Lung (tissue), 12 donors: ENCODE data around the gene FAM120A. TPM values are rescaled to one million over a fixed set of nuclear protein-coding genes. Genes with fewer than 3 reads are reported as not detected.

Experiments
- ATAC-seq: fragments of 200-7000 bp; cut with Tn5 transposase; one replicate; pipeline ENCODE4 v1.9.1; 2020; ENCODE audit warnings: moderate number of reproducible peaks; ENCODE audit not compliant: insufficient read depth, low FRiP score
- DNase-seq, 3 donors: peaks; one replicate each; pipeline ENCODE4 v3.0.0-alpha.2; 2013 to 2017
- H3K27ac ChIP-seq, 2 donors: one replicate each; pipeline ENCODE4 v1.5.1; 2013; ENCODE audit warnings: mild to moderate bottlenecking in 2 of 2, moderate library complexity in 2 of 2, control low read depth in 1 of 2, inconsistent platforms in 1 of 2, low read depth in 1 of 2, low read length in 1 of 2
- H3K27me3 ChIP-seq, 3 donors: one replicate each; pipeline ENCODE4 v1.5.1; 2013; ENCODE audit warnings: low read length in 2 of 3; ENCODE audit not compliant: control insufficient read depth in 3 of 3, insufficient read depth in 3 of 3
- H3K36me3 ChIP-seq, 4 donors: one replicate each; pipeline ENCODE4 v1.5.1; 2013; ENCODE audit warnings: low read length in 4 of 4, mild to moderate bottlenecking in 1 of 4, moderate library complexity in 1 of 4; ENCODE audit not compliant: control insufficient read depth in 4 of 4, insufficient read depth in 4 of 4
- H3K4me1 ChIP-seq, 5 donors: one replicate each; pipeline ENCODE4 v1.5.1; 2013; ENCODE audit warnings: low read length in 5 of 5, mild to moderate bottlenecking in 2 of 5, moderate library complexity in 1 of 5; ENCODE audit not compliant: control insufficient read depth in 5 of 5, insufficient read depth in 5 of 5
- H3K4me3 ChIP-seq: one replicate; pipeline ENCODE4 v1.5.1; 2013; ENCODE audit warnings: mild to moderate bottlenecking, control low read depth, moderate library complexity
- H3K9ac ChIP-seq, 2 donors: one replicate each; pipeline ENCODE4 v1.5.1; 2013; ENCODE audit warnings: low read length in 2 of 2, control low read depth in 1 of 2; ENCODE audit not compliant: insufficient read depth in 1 of 2
- H3K9me3 ChIP-seq, 4 donors: one replicate each; pipeline ENCODE4 v1.5.1; 2013; ENCODE audit warnings: low read length in 3 of 4, mild to moderate bottlenecking in 1 of 4, moderate library complexity in 1 of 4; ENCODE audit not compliant: control insufficient read depth in 4 of 4, insufficient read depth in 3 of 4
- WGBS, 2 donors: extraction: QIAGEN DNeasy Blood & Tissue Kit; methylation state at CpG; one replicate each; pipeline ENCODE4 v1.1.7; 2013; 5-methylcytosine and 5-hydroxymethylcytosine counted together
- polyA plus RNA-seq, 2 donors: library from polyadenylated mRNA; stranded (reverse); fragments of 200-250 nt; gene quantifications; one replicate each; pipeline ENCODE4 v1.2.1, GENCODE V29; 2013
- total RNA-seq, 2 donors: library from RNA; depleted of rRNA in 1 of 2; stranded (reverse); fragments of >200 nt in 1 of 2; gene quantifications; one replicate each; pipeline ENCODE4 v1.2.1, GENCODE V29; 2014 to 2021
- TF ChIP-seq, protein P1 (sequence below): IDR thresholded peaks from 2 replicates; pipeline ENCODE4 v1.5.1; 2012; ENCODE audit warnings: mild to moderate bottlenecking; ENCODE audit errors: control extremely low read depth, extremely low read depth
- donor health status: control.
- donor health status: control.
- donor health status: Bipolar disorder and iron deficiency.
- donor health status: healthy.
- donor health status: DM: yes; HTN: yes; CAD: no.

FAM120A gene
- total and polyA plus RNA-seq, 4 donors: 44.9 to 134 (median 91.2) TPM

DNA sequence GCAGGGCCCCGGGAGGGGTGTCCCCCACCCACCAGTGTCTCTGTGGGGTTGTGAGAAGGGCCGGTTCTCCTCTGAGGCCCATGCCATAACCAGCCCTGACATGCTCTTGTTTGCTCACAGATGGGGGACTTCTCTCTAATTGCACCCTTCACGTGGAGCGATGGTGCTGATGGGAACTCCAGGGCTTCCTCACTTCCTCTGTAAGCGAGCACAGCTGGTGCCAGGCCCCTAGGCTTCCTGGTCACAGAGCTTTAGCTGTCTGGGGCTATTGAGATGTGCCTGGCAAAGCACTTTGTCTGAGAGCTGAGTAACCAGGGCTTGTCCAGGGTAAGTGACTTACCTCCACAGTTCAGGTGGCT is 161.3 kb downstream of the FAM120A start:
- Histone ChIP-seq H3K36me3 (no peaks in the 10 kb centered on the region), H3K4me3 (no peak overlapping the region), H3K9ac (no peak overlapping the region), H3K4me1 (peaks cover 0 to 14% (median 5%) of the 10 kb centered on the region in 5 donors), H3K27ac (no peak overlapping the region), H3K27me3 (no peaks in the 10 kb centered on the region), H3K9me3 (peaks cover 0 to 8% (median 2%) of the 10 kb centered on the region in 4 donors)
- 47 to 48% methylated on average over 5 of the region's 5 CpGs for WGBS, 2 donors
- TF ChIP-seq, protein P1, sequence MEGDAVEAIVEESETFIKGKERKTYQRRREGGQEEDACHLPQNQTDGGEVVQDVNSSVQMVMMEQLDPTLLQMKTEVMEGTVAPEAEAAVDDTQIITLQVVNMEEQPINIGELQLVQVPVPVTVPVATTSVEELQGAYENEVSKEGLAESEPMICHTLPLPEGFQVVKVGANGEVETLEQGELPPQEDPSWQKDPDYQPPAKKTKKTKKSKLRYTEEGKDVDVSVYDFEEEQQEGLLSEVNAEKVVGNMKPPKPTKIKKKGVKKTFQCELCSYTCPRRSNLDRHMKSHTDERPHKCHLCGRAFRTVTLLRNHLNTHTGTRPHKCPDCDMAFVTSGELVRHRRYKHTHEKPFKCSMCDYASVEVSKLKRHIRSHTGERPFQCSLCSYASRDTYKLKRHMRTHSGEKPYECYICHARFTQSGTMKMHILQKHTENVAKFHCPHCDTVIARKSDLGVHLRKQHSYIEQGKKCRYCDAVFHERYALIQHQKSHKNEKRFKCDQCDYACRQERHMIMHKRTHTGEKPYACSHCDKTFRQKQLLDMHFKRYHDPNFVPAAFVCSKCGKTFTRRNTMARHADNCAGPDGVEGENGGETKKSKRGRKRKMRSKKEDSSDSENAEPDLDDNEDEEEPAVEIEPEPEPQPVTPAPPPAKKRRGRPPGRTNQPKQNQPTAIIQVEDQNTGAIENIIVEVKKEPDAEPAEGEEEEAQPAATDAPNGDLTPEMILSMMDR: no peak
- DNase-seq (no peak), ATAC-seq (no peak)

DNA sequence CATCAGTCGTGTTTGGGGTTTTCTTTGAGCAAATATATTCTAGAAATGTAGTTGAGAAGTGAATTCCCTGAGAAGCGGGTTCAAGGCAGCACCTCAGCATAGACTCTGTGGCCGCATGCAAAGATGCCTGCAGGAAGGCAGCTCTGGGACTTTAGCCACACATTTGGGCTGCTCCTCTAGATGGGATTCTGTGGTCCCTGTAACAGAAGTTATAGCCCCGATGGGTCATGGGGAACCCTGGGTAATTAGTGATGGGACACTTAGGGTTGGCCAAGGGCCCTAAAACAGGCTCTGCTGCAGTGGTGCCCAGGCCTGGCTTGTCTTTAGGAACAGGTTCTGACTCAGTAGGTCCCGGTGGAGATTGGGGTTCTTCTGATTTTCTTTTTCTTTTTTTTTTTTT is 161.7 kb downstream of the FAM120A start:
- Histone ChIP-seq H3K27ac (no peak overlapping the region), H3K4me3 (no peak overlapping the region), H3K4me1 (peaks cover 0 to 16% (median 5%) of the 10 kb centered on the region in 5 donors), H3K9ac (no peak overlapping the region), H3K9me3 (peaks cover 0 to 7% (median 2%) of the 10 kb centered on the region in 4 donors), H3K27me3 (no peaks in the 10 kb centered on the region), H3K36me3 (no peaks in the 10 kb centered on the region)
- TF ChIP-seq, protein P1: no peak
- DNase-seq (no peak), ATAC-seq (no peak)
- 92 to 94% methylated on average over 5 of the region's 5 CpGs for WGBS, 2 donors

DNA sequence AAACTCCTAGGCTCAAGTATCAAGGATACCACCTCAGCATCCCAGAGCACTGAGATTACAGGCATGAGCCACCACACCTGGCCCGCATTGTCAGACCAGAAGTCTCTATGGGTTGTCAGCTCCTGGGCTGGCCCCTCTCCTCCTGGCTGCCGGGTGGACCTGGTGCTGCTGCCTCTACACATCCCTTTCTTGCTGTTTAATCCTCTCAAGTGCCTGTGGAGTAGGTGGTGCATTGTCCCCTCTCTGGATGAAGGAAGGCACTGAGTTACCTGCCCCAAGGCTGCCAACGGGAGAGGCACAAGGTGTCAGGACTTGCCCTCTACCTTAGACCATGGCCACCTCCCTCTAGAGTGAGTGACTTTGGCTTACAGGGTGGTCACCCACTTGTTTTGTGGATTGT is 162.3 kb downstream of the FAM120A start:
- H3K27me3 ChIP-seq: no peaks in the 10 kb centered on the region
- no peaks in the 10 kb centered on the region for H3K36me3 ChIP-seq
- peaks cover 0 to 7% (median 2%) of the 10 kb centered on the region in 4 donors for H3K9me3 ChIP-seq
- ATAC-seq: no peak
- peaks cover 0 to 18% (median 5%) of the 10 kb centered on the region in 5 donors for H3K4me1 ChIP-seq
- no peak overlapping the region for H3K9ac ChIP-seq
- H3K4me3 ChIP-seq: no peak overlapping the region
- 56% methylated on average over 3 of the region's 3 CpGs for WGBS, 2 donors
- no peak for DNase-seq
- TF ChIP-seq, protein P1: no peak
- no peak overlapping the region for H3K27ac ChIP-seq

DNA sequence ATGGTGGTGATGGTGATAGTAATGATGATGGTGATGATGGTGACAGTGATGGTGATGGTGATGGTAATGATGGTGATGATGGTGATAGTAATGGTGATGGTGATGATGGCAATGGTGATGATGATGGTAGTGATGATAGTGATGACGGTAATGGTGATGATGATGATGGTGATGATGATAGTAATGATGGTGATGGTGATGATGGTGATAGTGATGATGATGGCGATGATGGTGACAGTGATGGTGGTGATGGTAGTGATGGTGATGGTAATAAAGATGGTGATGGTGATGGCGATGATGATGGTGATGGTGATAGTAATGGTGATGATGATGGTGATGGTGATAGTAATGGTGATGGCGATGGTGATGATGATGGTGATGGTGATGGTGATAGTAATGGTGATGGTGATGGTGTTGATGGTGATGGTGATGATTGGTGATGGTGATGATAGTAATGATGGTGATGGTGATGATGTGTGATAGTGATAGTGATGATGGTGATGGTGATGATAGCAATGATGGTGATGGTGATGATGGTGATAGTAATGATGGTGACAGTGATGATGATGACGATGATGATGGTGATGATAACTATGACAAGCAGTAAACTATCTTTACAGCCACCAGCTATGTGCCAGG is 163.5 kb downstream of the FAM120A start:
- Histone ChIP-seq H3K27ac (no peak overlapping the region), H3K4me1 (peaks cover 0 to 24% (median 5%) of the 10 kb centered on the region in 5 donors), H3K4me3 (no peak overlapping the region), H3K9me3 (peaks cover 0 to 7% (median 1%) of the 10 kb centered on the region in 4 donors), H3K36me3 (peaks cover 0 to 4% (median 0%) of the 10 kb centered on the region in 4 donors), H3K27me3 (no peaks in the 10 kb centered on the region), H3K9ac (no peak overlapping the region)
- DNase-seq: no peak
- WGBS, 2 donors: 86 to 89% methylated on average over 5 of the region's 5 CpGs
- ATAC-seq: no peak
- TF ChIP-seq, protein P1: no peak
